Right cardiac atrium (tissue), 5 donors: Measurements from ENCODE around the gene GRM5. TPM values are rescaled to one million over a fixed set of nuclear protein-coding genes. Genes with fewer than 3 reads are reported as not detected.
A peak's percentile ranks its signal among the peaks of the same experiment; 100 is the strongest.
"Not testable (repeated sequence)": the region's sequence is repeated elsewhere in the genome, so short reads cannot be mapped to it uniquely, and the experiment has no call there.

Experiments used
- ATAC-seq, 2 donors: fragments of 200-7000 bp; cut with Tn5 transposase; one replicate each; pipeline versions ENCODE4 v1.8.0 to v1.9.1; 2020; ENCODE audit warnings: moderate library complexity in 2 of 2, mild to moderate bottlenecking in 1 of 2
- DNase-seq, 3 donors: peaks; one replicate each; pipeline ENCODE4 v3.0.0-alpha.2; 2020
- H3K27ac ChIP-seq: one replicate; pipeline ENCODE4 v1.5.1; 2013; ENCODE audit warnings: mild to moderate bottlenecking, low read length, control low read depth, moderate library complexity
- H3K27me3 ChIP-seq: one replicate; pipeline ENCODE4 v1.6.1; 2013; ENCODE audit not compliant: control insufficient read depth, insufficient read depth
- H3K4me1 ChIP-seq: one replicate; pipeline ENCODE4 v1.6.1; 2013; ENCODE audit warnings: low read length; ENCODE audit not compliant: control insufficient read depth, insufficient read depth
- H3K4me3 ChIP-seq: one replicate; pipeline ENCODE4 v1.5.1; 2013; ENCODE audit warnings: low read length, control low read depth
- H3K9me3 ChIP-seq: one replicate; pipeline ENCODE4 v1.6.1; 2013; ENCODE audit warnings: low read length; ENCODE audit not compliant: control insufficient read depth
- WGBS: extraction: QIAGEN DNeasy Blood & Tissue Kit; methylation state at CpG from one replicate; pipeline ENCODE4 v1.1.7; 2013; 5-methylcytosine and 5-hydroxymethylcytosine counted together
- intact Hi-C, 4 donors: fragments of 100-400 bp; cut with DNase I; formaldehyde crosslinking; loops; one replicate each; pipeline versions ENCODE4 v1.11.0 to v1.14.0; 2022 to 2023
- polyA plus RNA-seq: library from polyadenylated mRNA; stranded (reverse); fragments of 200-250 nt; gene quantifications from one replicate; pipeline ENCODE4 v1.2.3, GENCODE V29; 2013
- total RNA-seq, 4 donors: library from RNA; stranded (reverse); fragmentation: NEBNext Ultra II Directional; extraction: Animal tissue kit (Norgen Biotek cat#: 25700); gene quantifications; one replicate each; pipeline ENCODE4 v1.2.1, GENCODE V29; 2021
- donor health status: healthy with polysubstance abuse.
- donor health status: DM: no; HTN: yes; CAD: no.
- donor health status: DM: no; HTN: no; CAD: no.
- donor health status: DM: no; HTN: yes; CAD: no; lungs with severe emphysema.
- donor health status: DM: yes; HTN: yes; CAD: no.

The GRM5 gene
- total and polyA plus RNA-seq, 5 donors: 0.02 to 0.45 TPM; not detected in 3

- H3K27ac ChIP-seq: no peak overlapping the region
- no peak overlapping the region for H3K4me3 ChIP-seq
- no peaks in the 10 kb centered on the region for H3K4me1 ChIP-seq
- WGBS: 80% methylated on average over 2 of the region's 2 CpGs
- no peaks in the 10 kb centered on the region for H3K9me3 ChIP-seq
- DNase-seq: no peak
- intact Hi-C loops: no loop called here
- no peak for ATAC-seq
- no peaks in the 10 kb centered on the region for H3K27me3 ChIP-seq
These were observed 576.8 kb downstream of the GRM5 start for GRCh38 chr11:88489030-88489429.

- no peak overlapping the region for H3K27ac ChIP-seq
- intact Hi-C loops: no loop called here
- ATAC-seq: no peak
- H3K9me3 ChIP-seq: no peaks in the 10 kb centered on the region
- no peaks in the 10 kb centered on the region for H3K27me3 ChIP-seq
- no peak for DNase-seq
- no peaks in the 10 kb centered on the region for H3K4me1 ChIP-seq
- 88% methylated on average over 1 of the region's 1 CpG for WGBS
- no peak overlapping the region for H3K4me3 ChIP-seq
These were observed 578.1 kb downstream of the GRM5 start for GRCh38 chr11:88487646-88488045.

GRCh38 chr11:88484873-88485621 lies 580.7 kb downstream of the GRM5 start:
- ATAC-seq (peak; percentile 47 to 63), DNase-seq (no peak)
- 63% methylated on average over 6 of the region's 6 CpGs for WGBS
- no peak overlapping the region for H3K27ac ChIP-seq
- no peaks in the 10 kb centered on the region for H3K27me3 ChIP-seq
- no peaks in the 10 kb centered on the region for H3K4me1 ChIP-seq
- no peaks in the 10 kb centered on the region for H3K9me3 ChIP-seq
- no peak overlapping the region for H3K4me3 ChIP-seq
- intact Hi-C loops: no loop called here

GRCh38 chr11:88482871-88483301 lies 582.9 kb downstream of the GRM5 start:
- H3K27me3 ChIP-seq: no peaks in the 10 kb centered on the region
- 82% methylated on average over 2 of the region's 2 CpGs for WGBS
- no peaks in the 10 kb centered on the region for H3K9me3 ChIP-seq
- intact Hi-C loops: no loop called here
- ATAC-seq (no peak), DNase-seq (no peak)
- H3K4me1 ChIP-seq: no peaks in the 10 kb centered on the region
- H3K4me3 ChIP-seq: no peak overlapping the region
- no peak overlapping the region for H3K27ac ChIP-seq

- Histone ChIP-seq H3K4me1 (no peaks in the 10 kb centered on the region), H3K27me3 (no peaks in the 10 kb centered on the region), H3K4me3 (no peak overlapping the region), H3K9me3 (no peaks in the 10 kb centered on the region), H3K27ac (no peak overlapping the region)
- DNase-seq (no peak), ATAC-seq (no peak)
- intact Hi-C loops: no loop called here
- WGBS: 47% methylated on average over 1 of the region's 1 CpG
These were observed 585.6 kb downstream of the GRM5 start for GRCh38 chr11:88480223-88480622.

- intact Hi-C loops: no loop called here
- H3K4me1 ChIP-seq: no peaks in the 10 kb centered on the region
- no peak overlapping the region for H3K4me3 ChIP-seq
- no peaks in the 10 kb centered on the region for H3K9me3 ChIP-seq
- ATAC-seq: no peak
- H3K27ac ChIP-seq: no peak overlapping the region
- no peak for DNase-seq
- 75% methylated on average over 4 of the region's 4 CpGs for WGBS
- no peaks in the 10 kb centered on the region for H3K27me3 ChIP-seq
These were observed 587.5 kb downstream of the GRM5 start for GRCh38 chr11:88478136-88478815.

GRCh38 chr11:88475991-88476418 lies 589.8 kb downstream of the GRM5 start:
- Histone ChIP-seq H3K4me1 (no peaks in the 10 kb centered on the region), H3K4me3 (no peak overlapping the region), H3K27ac (no peak overlapping the region), H3K27me3 (no peaks in the 10 kb centered on the region), H3K9me3 (no peaks in the 10 kb centered on the region)
- DNase-seq: no peak
- intact Hi-C loops: no loop called here
- ATAC-seq: no peak
- 62% methylated on average over 1 of the region's 1 CpG for WGBS

GRCh38 chr11:88474655-88475054 lies 591.1 kb downstream of the GRM5 start:
- Histone ChIP-seq H3K4me3 (no peak overlapping the region), H3K9me3 (no peaks in the 10 kb centered on the region), H3K27ac (no peak overlapping the region), H3K27me3 (no peaks in the 10 kb centered on the region), H3K4me1 (no peaks in the 10 kb centered on the region)
- 71% methylated on average over 2 of the region's 2 CpGs for WGBS
- intact Hi-C loops: no loop called here
- DNase-seq: no peak
- ATAC-seq: no peak

- H3K4me1 ChIP-seq: no peaks in the 10 kb centered on the region
- no peak overlapping the region for H3K27ac ChIP-seq
- no peaks in the 10 kb centered on the region for H3K9me3 ChIP-seq
- WGBS: 53% methylated on average over 6 of the region's 6 CpGs
- no peak overlapping the region for H3K4me3 ChIP-seq
- ATAC-seq (no peak), DNase-seq (no peak)
- intact Hi-C loops: no loop called here
- H3K27me3 ChIP-seq: no peaks in the 10 kb centered on the region
These were observed 596.1 kb downstream of the GRM5 start for GRCh38 chr11:88469561-88470225.

- intact Hi-C loops: no loop called here
- 86% methylated on average over 4 of the region's 4 CpGs for WGBS
- H3K4me3 ChIP-seq: no peak overlapping the region
- no peaks in the 10 kb centered on the region for H3K27me3 ChIP-seq
- ATAC-seq: no peak
- H3K27ac ChIP-seq: no peak overlapping the region
- no peaks in the 10 kb centered on the region for H3K4me1 ChIP-seq
- no peaks in the 10 kb centered on the region for H3K9me3 ChIP-seq
- DNase-seq: no peak
These were observed 601.3 kb downstream of the GRM5 start for GRCh38 chr11:88464528-88464927.

GRCh38 chr11:88463301-88463700 lies 602.5 kb downstream of the GRM5 start:
- intact Hi-C loops, H3K27ac ChIP-seq, H3K4me1 ChIP-seq, H3K9me3 ChIP-seq, H3K27me3 ChIP-seq, ATAC-seq, DNase-seq, H3K4me3 ChIP-seq: not testable (repeated sequence)
- WGBS: 84% methylated on average over 6 of the region's 6 CpGs
